Activated CD4-positive, alpha-beta T cell treated with anti-CD3 and anti-CD28 coated beads for 4 hours (primary cell): Measurements from ENCODE around the gene MFSD12.

Experiments
- DNase-seq, 2 donors: peaks; one replicate each; pipeline ENCODE4 v3.0.0-alpha.2; 2020

MFSD12 gene

DNA sequence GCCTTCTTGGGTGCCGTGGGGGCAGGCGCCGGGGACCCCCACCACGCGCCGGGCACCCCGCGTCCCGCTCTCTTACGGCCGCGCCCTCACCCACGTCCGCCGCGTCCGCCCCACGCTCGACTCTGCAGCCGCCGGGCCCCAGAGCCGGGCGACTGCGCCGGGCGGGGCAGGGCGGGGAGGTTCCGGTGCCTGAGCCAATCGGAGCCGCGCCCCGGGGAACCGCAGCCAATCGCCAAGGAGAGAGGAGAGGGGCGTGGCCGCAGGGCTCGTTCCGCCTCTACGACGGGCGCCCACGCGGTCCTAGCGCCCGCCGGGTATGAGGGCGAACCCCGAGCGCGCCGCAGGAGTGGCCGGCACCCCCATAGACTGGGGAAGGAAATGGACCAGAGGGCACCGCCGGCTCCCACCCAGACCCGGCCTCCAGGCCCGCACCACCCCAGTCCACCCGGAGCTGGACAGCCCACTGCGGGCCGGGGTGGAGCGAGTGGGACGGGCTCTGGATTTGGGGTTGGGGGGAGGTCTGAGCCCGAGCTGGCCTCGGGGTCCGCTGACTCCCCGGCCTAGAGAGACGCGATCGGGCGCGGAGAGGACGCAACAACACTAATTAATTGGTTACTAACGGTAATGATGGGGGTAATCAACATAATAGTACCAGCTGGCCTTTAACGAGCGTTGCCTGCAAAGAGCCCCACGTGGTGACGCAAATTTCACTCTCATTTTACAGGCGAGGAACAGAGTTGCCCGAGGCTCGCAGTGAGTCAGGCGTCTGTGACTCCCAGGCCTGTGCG, at the start of gene MFSD12:
Gene MFSD12, minus strand, starts transcription at position 126 of the 788 bp plus-strand sequence. CDS start 183 bp downstream, outside the sequence.
- DNase-seq, result peak; percentile 93 to 96

DNA sequence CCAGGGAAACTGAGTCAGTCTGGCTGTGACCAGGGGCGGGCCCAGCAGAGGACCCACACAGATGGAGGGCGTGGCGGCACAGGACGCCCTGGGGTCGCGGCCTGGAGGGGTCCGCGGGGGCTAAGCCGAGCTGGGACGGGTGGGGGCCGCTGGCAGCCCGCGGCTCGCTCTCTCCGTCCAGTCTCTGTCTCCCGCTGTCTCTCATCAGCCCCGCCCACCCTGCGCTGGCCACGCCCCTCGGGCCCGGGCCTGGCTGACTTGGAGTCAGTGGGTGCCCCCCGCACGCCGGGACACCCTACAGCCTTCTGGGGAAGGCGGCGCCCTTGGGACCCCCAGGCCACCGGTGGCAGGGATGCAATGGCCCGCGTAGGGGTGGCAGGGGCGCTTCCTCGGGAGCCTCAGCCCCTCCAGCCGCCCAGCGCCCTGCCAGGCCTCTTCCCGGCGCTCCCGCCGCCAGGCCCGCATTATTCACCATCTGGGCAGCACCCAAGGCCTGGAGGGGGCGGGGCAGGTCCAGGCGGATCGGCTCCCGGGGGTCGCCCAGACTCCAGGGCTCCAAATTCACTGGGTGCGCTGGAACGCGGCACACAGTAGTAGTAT, 49.4 kb upstream of the MFSD12 start, which contains the start of gene TBXA2R:
Gene TBXA2R, minus strand, starts transcription at position 186 of the 600 bp plus-strand sequence. CDS start 6,241 bp downstream, outside the sequence.
- DNase-seq, result peak; percentile 44 to 51

DNA sequence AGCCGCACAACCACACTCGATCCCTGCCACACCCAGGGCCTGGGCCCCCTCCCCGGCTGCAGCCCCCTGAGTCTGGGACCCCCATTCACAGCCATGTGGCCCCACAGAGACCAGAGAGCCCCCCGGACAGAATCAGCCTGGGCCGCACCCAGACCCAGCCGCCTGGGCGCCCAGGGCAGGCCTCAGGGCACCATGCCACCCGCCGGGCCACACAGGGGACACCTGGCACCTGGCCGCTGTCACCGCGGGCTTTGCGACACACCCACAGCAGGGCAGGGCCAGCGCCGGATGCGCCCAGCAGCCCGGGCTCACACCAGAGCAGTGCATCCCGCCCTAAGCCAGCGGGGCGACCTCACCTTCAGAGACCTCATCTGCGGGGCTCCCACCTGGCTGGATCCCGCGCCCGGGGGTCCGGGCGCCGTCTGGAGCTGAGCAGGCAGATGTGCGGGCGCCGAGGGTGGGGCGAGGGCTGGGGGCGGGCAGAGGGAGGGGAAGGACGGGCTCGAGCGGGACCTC, 48.8 kb upstream of the MFSD12 start:
- no peak for DNase-seq

DNA sequence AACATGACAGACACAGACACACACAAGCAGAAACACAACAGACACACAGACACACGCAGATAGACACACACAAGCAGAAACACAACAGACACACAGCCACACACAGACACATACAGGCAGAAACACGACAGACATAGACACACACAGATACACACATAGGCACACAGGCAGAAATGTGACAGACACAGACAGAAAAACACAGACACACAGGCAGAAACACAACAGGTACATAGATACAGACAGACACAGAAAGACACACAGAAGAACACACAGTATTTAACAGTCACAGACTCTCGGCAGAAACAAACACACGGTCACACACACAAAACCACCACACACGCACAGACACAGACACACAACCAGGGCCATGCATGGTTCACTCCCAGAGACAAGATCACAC, 48.4 kb upstream of the MFSD12 start:
- DNase-seq, result no peak

DNA sequence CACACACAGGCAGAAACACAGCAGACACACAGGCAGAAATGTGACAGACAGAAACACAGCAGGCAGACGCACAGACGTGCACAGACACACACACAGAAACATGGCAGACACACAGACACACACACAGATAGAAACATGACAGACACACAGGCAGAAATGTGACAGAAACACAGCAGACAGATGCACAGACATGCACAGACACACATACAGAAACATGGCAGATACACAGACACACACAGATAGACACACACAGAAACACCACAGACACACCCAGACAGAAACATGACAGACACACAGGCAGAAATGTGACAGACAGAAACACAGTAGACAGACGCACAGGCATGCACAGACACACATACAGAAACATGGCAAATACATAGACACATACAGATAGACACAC, 48.0 kb upstream of the MFSD12 start:
- no peak for DNase-seq

DNA sequence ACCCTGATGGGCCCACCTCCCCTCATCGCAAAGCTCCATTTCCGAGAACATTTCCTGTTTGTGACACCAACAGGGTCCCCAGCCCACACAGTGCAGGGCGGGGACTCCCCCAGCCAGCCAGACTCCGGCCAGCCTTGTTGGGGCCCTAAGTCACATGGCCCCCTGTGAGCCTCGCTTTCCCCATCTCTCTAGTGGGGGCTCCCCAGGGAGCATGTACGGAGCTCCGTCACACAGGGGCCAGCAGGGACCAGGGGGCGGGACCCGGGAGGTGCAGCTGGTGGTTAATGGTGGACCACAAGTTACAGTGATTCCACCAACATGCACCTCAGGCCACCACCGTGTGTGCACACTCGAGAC, 47.6 kb upstream of the MFSD12 start:
- no peak for DNase-seq

DNA sequence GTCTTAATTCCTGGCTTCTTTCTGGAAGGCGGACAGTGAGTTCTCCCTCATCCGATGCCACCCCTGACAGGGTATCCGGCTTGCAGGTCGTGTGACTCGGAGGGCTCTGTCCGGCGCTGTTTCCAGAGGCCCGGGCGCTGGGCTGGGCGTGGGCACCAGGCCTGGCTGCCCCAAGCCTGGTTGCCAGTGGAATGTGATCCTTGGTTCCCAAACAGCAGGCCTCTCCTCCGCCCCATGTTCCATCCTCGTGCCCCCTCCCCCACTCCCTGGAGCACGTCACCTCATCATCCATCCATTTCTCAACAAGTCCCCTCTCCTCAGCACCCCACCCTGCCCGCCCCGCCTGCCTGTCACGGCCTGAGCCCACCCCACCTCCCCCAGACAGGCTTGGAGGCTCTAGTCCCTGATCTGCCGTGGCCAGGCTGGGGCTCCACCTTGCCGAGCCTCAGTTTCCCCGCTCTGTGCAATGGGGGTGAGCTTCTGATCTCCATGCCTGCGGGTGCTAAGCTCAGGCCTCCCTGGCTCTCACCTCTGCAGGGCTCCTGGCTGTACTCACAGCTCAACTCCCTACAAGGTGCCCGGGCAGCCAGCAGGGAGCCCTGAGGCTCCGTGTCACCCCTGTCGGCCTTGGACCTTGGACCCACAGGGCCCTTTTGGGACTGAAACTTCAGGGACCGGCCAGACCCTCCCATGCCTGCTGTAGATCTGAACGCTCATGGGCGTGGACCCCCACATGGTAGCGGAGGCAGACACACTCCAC, 47.0 kb upstream of the MFSD12 start:
- no peak for DNase-seq

DNA sequence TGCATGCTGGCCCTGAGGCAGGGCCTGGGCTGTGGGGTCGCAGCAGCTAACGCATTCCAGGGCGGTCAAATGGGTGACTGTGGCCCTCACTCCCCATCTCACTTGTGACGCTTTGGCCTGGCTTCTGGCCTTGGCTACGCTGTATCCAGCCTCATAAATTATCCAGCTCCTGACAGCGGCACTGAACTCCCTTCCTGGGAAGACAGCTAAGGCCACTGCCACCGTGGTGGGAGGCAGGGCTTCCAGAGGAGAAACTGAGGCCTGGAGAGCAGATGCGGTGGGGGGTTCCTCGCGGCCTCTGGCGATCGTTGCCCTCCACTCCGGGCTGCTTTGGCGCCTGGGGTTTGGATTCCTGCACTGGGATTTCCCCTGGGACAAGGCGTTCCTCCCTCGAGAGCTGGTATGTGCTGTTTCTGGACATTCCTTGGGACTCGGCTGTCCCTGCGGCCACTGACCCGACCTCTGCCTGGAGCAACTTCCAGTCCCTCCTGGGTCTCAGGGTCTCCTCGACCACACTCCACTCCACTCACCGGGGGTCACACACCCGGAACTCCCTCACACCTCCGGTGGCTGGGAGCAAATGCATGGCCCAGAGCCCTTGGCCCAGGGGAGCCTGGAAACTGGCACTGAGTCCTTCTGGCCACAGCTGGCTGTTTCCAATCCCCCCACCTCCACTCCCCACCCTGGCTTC, 45.9 kb upstream of the MFSD12 start:
- DNase-seq, result no peak

DNA sequence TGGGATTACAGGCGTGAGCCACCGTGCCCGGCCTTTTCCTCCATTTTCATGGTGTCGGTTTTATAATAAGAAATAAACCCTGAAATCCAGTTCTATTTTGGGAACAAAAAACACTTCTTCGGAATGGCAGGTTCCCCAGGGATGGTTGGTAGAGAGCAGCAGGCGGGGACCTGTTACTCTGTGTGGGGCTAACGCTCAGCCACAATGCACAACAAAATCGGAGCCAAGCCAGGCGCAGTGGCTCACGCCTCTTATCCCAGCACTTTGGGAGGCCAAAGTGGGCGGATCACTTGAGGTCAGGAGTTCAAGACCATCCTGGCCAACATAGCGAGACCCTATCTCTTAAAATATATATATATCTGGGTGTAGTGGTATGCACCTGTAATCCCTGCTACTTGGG, 43.6 kb upstream of the MFSD12 start:
- DNase-seq, result no peak

DNA sequence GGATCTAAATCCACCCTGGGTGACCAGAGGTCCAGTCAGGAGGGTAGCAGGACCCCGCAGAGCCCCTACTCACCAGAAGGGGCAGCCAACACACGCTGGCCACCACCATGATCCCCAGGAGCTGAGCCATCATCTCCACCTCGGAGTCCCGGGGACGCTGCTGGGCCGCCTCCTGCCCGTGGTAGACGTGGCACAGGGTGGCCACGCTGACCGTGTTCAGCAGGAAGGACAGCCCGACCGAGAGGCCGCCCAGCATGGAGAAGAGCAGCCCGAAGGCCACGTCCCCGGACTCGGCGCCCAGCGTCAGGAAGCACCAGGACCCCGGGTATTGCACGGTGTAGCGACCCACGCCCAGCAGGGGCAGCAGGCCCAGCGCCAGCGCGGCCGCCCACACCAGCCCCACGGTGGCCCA, 42.4 kb upstream of the MFSD12 start:
- DNase-seq, result no peak

DNA sequence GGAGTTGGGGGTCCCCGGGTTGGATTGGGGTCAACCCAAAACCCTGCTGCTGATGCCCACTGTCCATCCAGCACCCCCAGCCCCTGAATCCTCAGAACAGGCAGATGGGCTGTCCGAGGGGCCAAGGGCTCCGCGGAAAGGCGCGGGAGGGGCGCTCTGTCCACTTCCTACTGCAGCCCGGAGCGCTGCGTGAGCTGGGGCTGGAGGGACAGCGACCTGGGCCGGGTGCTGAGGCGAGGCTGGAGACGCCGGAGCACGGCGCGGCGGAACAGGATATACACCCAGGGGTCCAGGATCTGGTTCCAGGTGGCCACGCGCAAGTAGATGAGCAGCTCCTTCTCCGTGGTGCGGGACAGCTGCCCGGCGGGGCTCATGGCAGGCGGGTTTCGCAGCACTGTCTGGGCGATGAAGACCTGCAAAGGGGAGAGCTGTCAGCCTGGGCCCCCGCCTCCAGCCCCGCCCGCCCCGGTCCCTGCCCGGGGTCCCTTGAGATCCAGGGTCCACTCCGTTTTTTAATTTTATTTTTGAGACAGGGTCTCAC, 38.2 kb upstream of the MFSD12 start:
- DNase-seq, result no peak

DNA sequence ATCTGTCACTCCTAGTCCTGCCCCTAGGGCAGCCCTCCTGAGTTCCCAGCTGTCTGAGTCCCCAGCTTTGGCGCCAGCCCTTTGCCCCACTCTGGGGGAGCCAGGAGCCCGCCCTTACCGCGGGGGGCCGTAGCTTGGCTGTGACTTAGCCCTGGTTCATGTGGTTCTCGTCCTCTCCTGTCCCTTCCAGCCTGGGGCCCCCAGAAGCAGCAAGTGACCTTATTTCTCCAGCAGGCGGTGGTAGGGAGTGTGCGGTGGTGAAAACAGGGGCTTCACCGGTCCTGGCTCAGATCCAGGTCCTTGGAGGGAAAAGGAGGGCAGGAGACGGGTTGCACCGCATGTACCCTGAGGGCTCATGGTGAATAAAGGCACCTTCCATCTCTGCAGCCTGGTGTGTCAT, 35.8 kb upstream of the MFSD12 start:
- no peak for DNase-seq

DNA sequence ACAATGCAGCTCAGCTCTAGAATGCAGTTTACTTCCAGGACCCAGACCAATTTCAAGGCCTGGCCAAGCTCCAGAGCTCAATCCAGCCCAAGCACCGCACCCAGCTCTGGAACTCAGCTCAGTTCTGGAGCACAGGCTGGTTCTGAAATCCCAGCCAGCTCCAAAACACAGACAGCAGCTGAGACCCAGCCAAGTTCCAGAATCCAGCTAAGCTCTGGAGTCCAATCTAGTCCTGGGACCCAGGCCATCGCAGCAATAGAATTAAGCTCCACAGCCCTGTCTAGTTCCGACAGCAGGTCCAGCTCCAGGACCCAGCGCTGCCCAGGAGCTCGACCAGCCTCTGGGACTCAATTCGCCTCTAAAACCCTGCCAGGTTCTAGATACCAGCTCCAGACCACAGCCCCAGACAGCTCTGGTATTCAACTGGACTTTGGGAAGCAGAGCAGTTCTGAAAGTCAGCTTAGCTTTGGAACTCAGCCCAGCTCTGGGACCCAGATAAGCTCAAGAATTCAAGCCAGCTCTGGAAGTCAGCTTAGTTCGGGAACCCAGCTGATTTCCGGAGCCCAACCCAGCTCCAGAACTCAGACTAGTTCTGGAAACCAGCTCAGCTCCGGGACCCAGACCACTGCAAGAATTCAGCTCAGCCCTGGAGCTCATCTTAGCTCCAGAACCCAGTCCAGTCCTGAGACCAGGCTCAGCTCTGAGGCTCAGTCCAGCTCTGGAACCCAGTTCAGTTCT, 34.7 kb upstream of the MFSD12 start:
- DNase-seq, result no peak

DNA sequence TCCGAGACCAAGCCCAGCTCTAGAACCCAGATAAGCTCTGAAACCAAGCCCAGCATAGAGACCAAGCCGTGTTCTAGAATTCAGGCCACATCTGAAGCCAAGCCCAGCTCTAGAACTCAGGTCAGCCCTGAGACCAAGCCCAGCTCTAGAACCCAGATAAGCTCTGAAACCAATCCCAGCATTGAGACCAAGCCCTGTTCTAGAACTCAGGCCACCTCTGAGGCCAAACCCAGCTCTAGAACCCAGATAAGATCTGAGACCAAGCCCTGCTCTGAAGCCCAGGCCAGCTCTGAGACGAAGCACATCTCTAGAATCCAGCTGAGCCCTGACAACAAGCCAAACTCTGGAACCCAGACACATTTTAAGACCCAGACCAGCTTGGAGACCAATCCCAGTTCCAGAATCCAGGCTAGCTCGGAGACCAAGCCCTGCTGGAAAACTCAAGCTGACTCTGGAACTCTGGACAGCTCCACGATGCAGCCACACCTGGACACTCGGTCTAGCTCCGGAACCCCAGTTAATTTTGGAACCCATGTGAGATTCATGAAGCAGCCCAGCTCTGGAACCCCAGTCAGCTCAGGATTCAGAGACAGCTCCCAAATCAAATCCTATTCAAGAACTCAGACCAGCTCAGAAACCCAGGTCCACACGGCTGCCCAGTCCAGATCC, 33.7 kb upstream of the MFSD12 start:
- no peak for DNase-seq

DNA sequence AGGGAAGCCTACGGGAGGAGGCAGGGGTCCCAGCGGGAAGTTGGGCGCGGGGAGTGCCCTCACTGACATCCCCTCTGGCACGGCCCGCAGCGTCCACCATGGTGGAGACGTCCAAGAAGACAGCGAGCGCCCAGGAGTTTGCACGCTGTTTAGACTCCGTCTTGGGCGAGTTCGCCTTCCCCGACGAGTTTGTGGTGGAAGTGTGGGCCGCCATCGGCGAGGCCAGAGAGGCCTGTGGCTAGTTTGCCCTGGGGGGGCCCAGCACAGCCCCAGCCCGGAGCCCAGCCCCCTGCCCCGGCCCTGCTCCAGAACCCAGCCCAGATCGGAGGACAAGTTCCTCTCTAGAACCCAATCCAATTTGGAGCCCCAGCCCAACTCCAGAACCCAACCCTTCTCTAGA, 32.6 kb upstream of the MFSD12 start:
- DNase-seq, result no peak

DNA sequence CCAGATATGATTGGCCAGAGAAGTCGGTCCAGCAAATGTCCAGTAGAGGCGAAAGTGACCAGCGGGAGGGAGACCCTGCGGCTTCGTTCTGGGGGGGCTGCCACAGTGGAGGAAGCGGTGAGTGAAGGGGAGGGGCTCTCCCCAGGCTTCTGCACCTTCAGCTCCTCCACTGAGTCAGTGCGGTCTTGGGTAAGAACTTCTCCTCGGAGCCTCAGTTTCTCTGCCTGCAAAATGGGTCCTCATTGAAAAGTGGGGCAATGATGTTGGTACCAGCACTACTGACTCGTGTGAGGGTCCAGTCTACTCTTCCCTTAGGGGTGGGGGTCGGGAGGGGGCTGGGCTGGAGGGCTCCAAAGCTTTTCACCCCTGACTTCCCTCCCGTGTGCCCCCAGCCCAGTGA, 32.1 kb upstream of the MFSD12 start:
- no peak for DNase-seq

DNA sequence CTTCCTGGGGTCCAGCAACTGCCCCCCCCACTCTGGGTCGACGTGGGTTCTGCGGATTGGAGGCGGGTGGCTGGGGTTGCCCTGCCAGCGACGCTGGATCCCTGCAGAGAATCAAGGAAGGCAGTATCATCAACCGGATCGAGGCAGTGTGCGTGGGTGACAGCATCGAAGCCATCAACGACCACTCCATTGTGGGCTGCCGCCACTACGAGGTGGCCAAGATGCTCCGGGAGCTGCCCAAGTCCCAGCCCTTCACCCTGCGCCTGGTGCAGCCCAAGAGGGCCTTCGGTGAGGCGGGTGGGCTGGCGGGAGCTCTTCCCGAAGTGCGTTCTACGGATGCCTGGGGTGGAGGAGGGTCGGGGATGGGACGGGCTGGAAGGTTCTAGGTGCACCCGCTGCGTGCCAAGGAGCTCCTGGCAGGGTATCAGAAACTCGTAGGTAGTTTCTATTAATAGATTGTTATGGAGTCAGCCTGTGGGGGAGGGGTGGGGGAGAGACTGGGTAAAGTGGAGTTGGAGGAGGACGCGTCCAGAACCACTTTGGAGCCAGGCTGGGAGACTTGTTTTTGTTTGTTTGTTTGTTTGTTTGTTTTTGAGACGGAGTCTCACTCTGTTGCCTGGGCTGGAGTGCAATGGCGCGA, 29.4 kb upstream of the MFSD12 start:
- no peak for DNase-seq

DNA sequence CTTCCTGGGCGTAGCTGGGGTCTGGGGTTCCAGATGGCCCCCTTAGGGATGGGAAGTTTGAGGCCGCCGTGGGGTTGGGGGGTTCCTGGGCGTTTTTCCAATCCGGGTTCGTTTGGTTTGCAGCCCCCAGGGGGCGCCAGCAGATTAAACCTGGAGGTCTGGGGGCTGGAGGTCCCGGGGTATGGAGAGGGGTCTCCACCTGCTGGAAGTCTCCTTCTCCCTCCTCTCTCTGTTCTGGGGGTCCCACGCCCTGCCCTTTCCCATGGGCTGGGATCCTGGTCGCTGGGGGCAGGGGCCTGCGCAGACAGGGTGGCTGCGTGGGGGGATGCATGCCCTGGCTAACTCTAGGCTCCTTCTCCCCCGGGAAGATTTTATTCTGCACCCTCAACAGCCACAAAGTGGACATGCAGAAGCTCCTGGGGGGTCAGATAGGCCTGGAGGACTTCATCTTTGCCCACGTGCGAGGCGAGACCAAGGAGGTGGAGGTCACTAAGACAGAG, 28.8 kb upstream of the MFSD12 start:
- peak; percentile 45 to 50 for DNase-seq

DNA sequence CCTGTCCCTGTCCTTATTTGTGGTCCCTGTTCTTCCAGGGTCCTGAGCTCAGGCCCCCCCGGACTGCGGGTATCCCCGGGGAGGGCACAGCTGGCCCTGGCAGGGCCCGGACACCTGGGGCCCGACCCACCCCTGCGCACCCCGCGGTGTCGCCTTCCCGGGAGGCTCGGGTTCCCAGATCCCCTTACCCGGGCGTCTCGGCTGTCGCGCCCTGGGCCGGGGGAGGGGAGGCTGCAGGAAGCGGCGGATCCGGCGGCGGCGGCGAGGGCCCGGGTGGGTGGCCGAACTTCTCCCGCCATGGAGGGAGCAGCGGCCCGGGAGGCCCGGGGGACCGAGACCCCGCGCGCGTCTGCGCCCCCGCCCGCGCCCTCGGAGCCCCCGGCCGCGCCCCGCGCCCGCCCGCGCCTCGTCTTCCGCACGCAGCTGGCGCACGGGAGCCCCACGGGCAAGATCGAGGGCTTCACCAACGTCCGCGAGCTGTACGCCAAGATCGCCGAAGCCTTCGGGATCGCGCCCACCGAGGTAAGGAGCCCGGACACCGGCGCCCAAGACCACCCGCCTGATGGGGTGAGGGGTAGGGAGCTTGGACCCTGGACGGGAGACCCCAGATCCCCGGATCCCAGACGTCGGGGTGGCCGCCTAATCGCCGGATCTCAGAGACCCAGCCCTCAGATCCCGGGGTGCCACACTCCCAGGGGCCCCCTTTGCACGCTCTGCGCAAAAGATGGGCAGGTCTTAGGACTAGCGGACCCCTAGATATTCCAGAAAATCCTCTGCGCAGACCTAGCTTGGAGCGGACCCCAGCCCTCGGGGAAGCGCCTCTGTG, 28.1 kb upstream of the MFSD12 start, which contains the start of gene GIPC3:
Gene GIPC3, plus strand, starts transcription at position 178 of the 826 bp plus-strand sequence. Its CDS starts 120 bp downstream, at position 298.
- DNase-seq, result no peak
